Loucy (cell line): ENCODE measurements around the gene OR52W1.

ENCODE experiments used
- EZH2phosphoT487 ChIP-seq: fragments of 200-600 bp; IDR thresholded peaks from 2 replicates; pipeline ENCODE4 v1.6.1; 2018; ENCODE audit warnings: antibody characterized with exemption, mild to moderate bottlenecking, moderate library complexity, borderline replicate concordance
- TF ChIP-seq, protein P1 (sequence below): fragments of 200-600 bp; sonication (generic); conservative IDR thresholded peaks from 2 replicates; pipeline ENCODE4 v1.5.1; 2014; ENCODE audit warnings: mild to moderate bottlenecking, antibody characterized with exemption, low read length

- TF ChIP-seq, protein P1, sequence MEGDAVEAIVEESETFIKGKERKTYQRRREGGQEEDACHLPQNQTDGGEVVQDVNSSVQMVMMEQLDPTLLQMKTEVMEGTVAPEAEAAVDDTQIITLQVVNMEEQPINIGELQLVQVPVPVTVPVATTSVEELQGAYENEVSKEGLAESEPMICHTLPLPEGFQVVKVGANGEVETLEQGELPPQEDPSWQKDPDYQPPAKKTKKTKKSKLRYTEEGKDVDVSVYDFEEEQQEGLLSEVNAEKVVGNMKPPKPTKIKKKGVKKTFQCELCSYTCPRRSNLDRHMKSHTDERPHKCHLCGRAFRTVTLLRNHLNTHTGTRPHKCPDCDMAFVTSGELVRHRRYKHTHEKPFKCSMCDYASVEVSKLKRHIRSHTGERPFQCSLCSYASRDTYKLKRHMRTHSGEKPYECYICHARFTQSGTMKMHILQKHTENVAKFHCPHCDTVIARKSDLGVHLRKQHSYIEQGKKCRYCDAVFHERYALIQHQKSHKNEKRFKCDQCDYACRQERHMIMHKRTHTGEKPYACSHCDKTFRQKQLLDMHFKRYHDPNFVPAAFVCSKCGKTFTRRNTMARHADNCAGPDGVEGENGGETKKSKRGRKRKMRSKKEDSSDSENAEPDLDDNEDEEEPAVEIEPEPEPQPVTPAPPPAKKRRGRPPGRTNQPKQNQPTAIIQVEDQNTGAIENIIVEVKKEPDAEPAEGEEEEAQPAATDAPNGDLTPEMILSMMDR = no peak
- TF ChIP-seq EZH2phosphoT487 = no peak
These were observed 24.8 kb downstream of the OR52W1 start for GRCh38 chr11:6223854-6224253.
